Measurements from ENCODE around the gene TRIM59.

- TF ChIP-seq CTCF (IDR thresholded peaks at IDR 0.05; ENCODE audit: low read depth, low read length), result no peak
- no peak for TF ChIP-seq MYC (IDR thresholded peaks at IDR 0.05; ENCODE audit: low read depth, low read length)
- no peak for TF ChIP-seq POLR2A (IDR thresholded peaks at IDR 0.05; ENCODE audit: extremely low read depth, insufficient read length)
- no peak for TF ChIP-seq MAX (IDR thresholded peaks at IDR 0.05; ENCODE audit: low read depth, low read length)
Measured at GRCh38 chr3:160464971-160465370, 15.4 kb upstream of the TRIM59 start.

All from NB4 (cell line).